GM18507 (cell line): ENCODE results near the gene CACNA2D3.
A peak's percentile ranks its signal among the peaks of the same experiment; 100 is the strongest.

ENCODE experiments used
- DNase-seq: peaks from one replicate; pipeline ENCODE4 v3.0.0; 2011; ENCODE audit warnings: low read depth; ENCODE audit not compliant: insufficient read length; ENCODE audit errors: extremely low spot score
- FAIRE-seq: peaks from 2 replicates; lab custom pipeline; 2011; peaks lifted over from hg19 to GRCh38; lab: Jason Lieb, UNC

CACNA2D3 gene

GRCh38 chr3:54164192-54164975 lies 42.0 kb downstream of the CACNA2D3 start:
- DNase-seq (no peak), FAIRE-seq (no peak)

GRCh38 chr3:54165865-54166264 lies 43.5 kb downstream of the CACNA2D3 start:
- DNase-seq (no peak), FAIRE-seq (no peak)

GRCh38 chr3:54167999-54168398 lies 45.6 kb downstream of the CACNA2D3 start:
- DNase-seq (no peak), FAIRE-seq (no peak)

- no peak for DNase-seq
- FAIRE-seq: no peak
Measured at GRCh38 chr3:54168451-54168850, 46.1 kb downstream of the CACNA2D3 start.

- DNase-seq: no peak
Measured at GRCh38 chr3:54169524-54169923, 47.2 kb downstream of the CACNA2D3 start.

GRCh38 chr3:54171509-54171908 lies 49.2 kb downstream of the CACNA2D3 start:
- DNase-seq (no peak), FAIRE-seq (no peak)

More at GRCh38 chr3:54169524-54169923, 47.2 kb downstream of the CACNA2D3 start:
- no peak for FAIRE-seq

GRCh38 chr3:54171951-54172350 lies 49.6 kb downstream of the CACNA2D3 start:
- no peak for FAIRE-seq
- DNase-seq: no peak

- no peak for DNase-seq
Measured at GRCh38 chr3:54173371-54173770, 51.0 kb downstream of the CACNA2D3 start.

GRCh38 chr3:54176106-54176505 lies 53.8 kb downstream of the CACNA2D3 start:
- DNase-seq (no peak), FAIRE-seq (no peak)

More at GRCh38 chr3:54173371-54173770, 51.0 kb downstream of the CACNA2D3 start:
- FAIRE-seq: no peak

- DNase-seq (no peak), FAIRE-seq (no peak)
Measured at GRCh38 chr3:54177816-54178215, 55.5 kb downstream of the CACNA2D3 start.

GRCh38 chr3:54178376-54178775 lies 56.0 kb downstream of the CACNA2D3 start:
- DNase-seq (no peak), FAIRE-seq (no peak)

- no peak for FAIRE-seq
- no peak for DNase-seq
Measured at GRCh38 chr3:54180921-54181320, 58.6 kb downstream of the CACNA2D3 start.

GRCh38 chr3:54182242-54182641 lies 59.9 kb downstream of the CACNA2D3 start:
- no peak for FAIRE-seq
- DNase-seq: no peak

- DNase-seq (no peak), FAIRE-seq (no peak)
Measured at GRCh38 chr3:54185740-54186139, 63.4 kb downstream of the CACNA2D3 start.

GRCh38 chr3:54188176-54188791 lies 65.9 kb downstream of the CACNA2D3 start:
- FAIRE-seq (no peak), DNase-seq (peak; percentile 8)

GRCh38 chr3:54191220-54191619 lies 68.9 kb downstream of the CACNA2D3 start:
- DNase-seq: no peak
- FAIRE-seq: no peak

GRCh38 chr3:54192026-54192425 lies 69.7 kb downstream of the CACNA2D3 start:
- FAIRE-seq (no peak), DNase-seq (no peak)

- FAIRE-seq: no peak
- no peak for DNase-seq
Measured at GRCh38 chr3:54193093-54193492, 70.7 kb downstream of the CACNA2D3 start.

- DNase-seq: no peak
- no peak for FAIRE-seq
Measured at GRCh38 chr3:54196360-54196991, 74.1 kb downstream of the CACNA2D3 start.

GRCh38 chr3:54197509-54197908 lies 75.2 kb downstream of the CACNA2D3 start:
- DNase-seq: no peak
- no peak for FAIRE-seq

- FAIRE-seq (no peak), DNase-seq (no peak)
Measured at GRCh38 chr3:54198556-54198955, 76.2 kb downstream of the CACNA2D3 start.
